ES-I3 (cell line): Measurements from ENCODE around the gene OTULIN.

Source experiments
- H3K36me3 ChIP-seq: 2 replicates; pipeline ENCODE4 v1.6.1; 2013; ENCODE audit warnings: mild to moderate bottlenecking, low read length, control low read depth, moderate library complexity; ENCODE audit not compliant: insufficient read depth
- H3K4me1 ChIP-seq: 2 replicates; pipeline ENCODE4 v1.6.1; 2013; ENCODE audit warnings: mild to moderate bottlenecking, control low read depth, low read length; ENCODE audit not compliant: insufficient read depth
- H3K9ac ChIP-seq: 2 replicates; pipeline ENCODE4 v1.6.1; 2013; ENCODE audit warnings: low read depth, mild to moderate bottlenecking, low read length, moderate library complexity
- H3K9me3 ChIP-seq: 2 replicates; pipeline ENCODE4 v1.6.1; 2013; ENCODE audit warnings: mild to moderate bottlenecking, low read length, moderate library complexity; ENCODE audit not compliant: control insufficient read depth, insufficient read depth

OTULIN gene

GRCh38 chr5:14741801-14742440, 77.4 kb downstream of the OTULIN start:
- H3K9me3 ChIP-seq, result no peaks in the 10 kb centered on the region
- H3K9ac ChIP-seq, result no peak overlapping the region
- no peaks in the 10 kb centered on the region for H3K36me3 ChIP-seq
- 0 out of 2 replicates have a peak, but pooled peaks cover 10% of the 10 kb centered on the region for H3K4me1 ChIP-seq

GRCh38 chr5:14742498-14742897, 78.0 kb downstream of the OTULIN start:
- H3K9me3 ChIP-seq, result no peaks in the 10 kb centered on the region
- H3K4me1 ChIP-seq, result 0 out of 2 replicates have a peak, but pooled peaks cover 10% of the 10 kb centered on the region
- no peak overlapping the region for H3K9ac ChIP-seq
- no peaks in the 10 kb centered on the region for H3K36me3 ChIP-seq

DNA sequence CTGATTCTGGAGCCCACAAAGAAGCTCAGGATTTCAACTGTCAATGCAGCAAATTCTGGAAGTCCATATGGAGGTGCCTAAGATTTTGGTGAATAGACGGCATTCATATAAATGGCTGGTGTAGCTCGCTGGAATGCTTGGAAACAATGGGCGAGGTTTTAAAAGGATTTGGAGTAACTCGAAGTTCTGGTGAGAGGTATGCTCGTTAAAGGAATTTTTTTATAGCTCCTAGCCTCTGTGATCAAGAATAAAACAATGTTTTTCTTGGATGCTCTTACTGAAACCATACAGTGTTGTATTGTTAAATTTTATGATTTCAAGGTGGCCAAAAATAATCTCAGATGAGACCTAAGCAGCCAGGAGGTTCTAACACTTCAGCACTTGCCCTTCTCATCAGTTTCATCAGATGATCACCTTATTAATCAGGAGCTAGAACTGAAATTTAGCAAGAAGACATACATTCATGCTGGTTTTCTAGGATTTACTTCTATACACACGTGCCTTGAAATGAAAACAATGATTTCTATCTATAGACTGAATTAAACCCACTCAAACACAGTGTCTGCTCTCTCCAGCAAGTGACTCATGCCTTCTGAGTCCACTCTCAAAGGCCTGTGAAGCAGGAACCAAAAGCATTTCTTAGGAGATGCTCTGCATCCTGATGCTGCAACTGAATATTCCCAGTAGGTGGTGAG, 79.2 kb downstream of the OTULIN start:
- no peaks in the 10 kb centered on the region for H3K9me3 ChIP-seq

DNA sequence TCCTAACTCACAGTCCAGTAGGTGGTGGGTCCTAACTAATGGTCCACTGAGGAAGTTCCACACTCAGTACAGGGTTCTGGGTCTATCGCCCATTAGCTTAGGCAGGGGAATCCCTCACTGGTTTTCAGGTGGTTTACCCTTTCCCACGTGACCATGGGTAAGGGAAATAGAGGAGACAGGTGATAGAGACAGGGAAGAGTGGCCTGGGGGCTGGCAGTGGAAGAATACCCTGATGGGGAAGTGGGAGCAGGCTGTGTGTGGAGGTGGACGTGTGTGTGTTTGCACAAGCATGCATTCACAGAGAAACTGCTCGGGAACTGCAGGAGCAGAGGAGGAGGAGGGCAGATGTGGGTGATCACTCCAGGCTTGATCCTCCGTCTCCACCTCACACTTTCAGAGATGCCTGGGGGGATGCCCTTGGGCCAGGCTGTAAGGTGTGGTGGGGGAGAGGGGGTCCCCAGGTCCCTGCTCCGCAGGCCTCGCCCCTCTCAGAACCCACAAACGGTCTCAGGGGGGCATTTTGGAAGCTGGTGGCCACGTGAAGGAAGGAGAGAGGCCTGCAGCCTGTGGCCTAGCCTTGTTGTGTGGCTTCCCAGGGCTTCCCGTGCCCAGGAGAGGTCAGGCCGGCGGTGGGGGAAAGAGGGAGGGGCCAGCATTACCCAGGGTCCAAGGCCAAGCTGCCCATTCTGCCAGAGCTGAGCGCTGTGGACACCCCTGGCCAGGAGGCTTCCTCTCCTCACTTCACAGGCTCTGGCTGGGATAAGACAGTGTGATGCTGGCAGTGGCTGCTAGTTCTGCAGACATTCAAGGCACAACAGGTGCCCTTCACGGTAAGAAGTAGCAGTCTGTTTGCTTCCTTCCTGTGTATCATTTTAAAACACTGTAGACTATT, 80.0 kb downstream of the OTULIN start:
- no peaks in the 10 kb centered on the region for H3K36me3 ChIP-seq

More for the DNA sequence above, 79.2 kb downstream of the OTULIN start:
- Histone ChIP-seq H3K9ac (no peak overlapping the region), H3K4me1 (0 out of 2 replicates have a peak, but pooled peaks cover 10% of the 10 kb centered on the region), H3K36me3 (no peaks in the 10 kb centered on the region)

GRCh38 chr5:14745188-14745563, 80.7 kb downstream of the OTULIN start:
- Histone ChIP-seq H3K36me3 (no peaks in the 10 kb centered on the region), H3K4me1 (0 out of 2 replicates have a peak, but pooled peaks cover 10% of the 10 kb centered on the region), H3K9me3 (no peaks in the 10 kb centered on the region), H3K9ac (no peak overlapping the region)

More for the DNA sequence above, 80.0 kb downstream of the OTULIN start:
- Histone ChIP-seq H3K9me3 (no peaks in the 10 kb centered on the region), H3K9ac (no peak overlapping the region), H3K4me1 (0 out of 2 replicates have a peak, but pooled peaks cover 10% of the 10 kb centered on the region)

DNA sequence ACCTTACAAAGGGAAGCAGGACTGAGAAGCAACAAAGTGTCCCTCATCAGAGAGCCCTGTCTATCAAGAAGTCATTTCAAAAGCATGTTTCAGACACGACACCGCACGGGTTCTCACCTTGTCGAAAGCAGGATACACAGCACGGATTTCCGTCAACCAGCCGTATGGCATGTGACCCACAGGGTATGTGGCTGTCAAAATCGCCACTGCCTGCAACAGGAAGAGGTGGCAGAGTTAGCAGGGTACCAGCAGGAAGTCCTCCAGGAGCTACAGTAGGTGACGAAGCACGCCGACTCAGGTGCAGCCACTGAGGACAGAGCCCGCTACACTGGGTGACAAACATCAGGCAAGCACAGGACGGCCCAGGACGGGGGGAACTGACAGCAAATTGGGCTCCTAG, 81.2 kb downstream of the OTULIN start:
- Histone ChIP-seq H3K4me1 (0 out of 2 replicates have a peak, but pooled peaks cover 10% of the 10 kb centered on the region), H3K9ac (no peak overlapping the region), H3K9me3 (no peaks in the 10 kb centered on the region), H3K36me3 (no peaks in the 10 kb centered on the region)

DNA sequence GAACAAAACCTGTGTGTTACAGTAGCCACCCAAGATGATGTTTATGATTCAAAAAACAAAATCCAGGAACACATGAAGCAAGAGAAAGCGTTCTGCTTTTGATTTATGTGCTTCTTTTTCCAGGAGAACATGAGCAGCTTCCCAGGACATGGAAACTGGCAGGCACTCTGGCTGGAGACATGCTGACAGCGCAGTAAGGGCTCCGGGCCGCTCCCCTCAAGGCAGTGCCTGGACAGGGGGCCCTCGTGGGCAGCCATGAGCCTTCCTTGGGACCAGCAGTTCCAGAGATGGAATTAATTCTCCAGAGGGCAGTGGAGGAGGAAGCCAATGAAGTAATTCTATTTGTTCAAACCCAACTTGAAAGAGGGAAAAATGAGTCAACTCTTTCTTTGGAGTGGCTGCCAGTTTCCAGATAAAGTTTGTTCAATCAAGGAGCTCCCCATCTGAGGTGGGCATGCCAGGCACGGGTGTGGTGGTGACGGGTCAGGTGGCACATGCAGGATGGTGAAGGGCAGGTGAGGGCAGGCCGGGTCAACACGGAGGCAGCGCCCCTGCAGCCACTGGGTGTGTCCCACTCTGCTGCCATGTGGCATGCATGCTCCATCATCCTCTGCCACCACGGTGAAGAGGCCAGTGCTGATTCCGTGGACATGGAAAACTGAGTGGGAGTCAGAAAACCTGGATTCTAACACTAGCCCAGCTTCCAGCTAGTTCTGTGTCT, 83.8 kb downstream of the OTULIN start:
- Histone ChIP-seq H3K36me3 (no peaks in the 10 kb centered on the region), H3K9ac (no peak overlapping the region), H3K9me3 (no peaks in the 10 kb centered on the region), H3K4me1 (peaks cover 10% of the 10 kb centered on the region)
